ENCODE data around the gene CSNK1G1.

The CSNK1G1 gene

GRCh38 chr15:64216196-64216595 is 139.8 kb downstream of the CSNK1G1 start:
- H3K9me3 ChIP-seq (ENCODE audit: control insufficient read depth, insufficient read depth, low read length): no peaks in the 10 kb centered on the region
- H3K27me3 ChIP-seq (ENCODE audit: control insufficient read depth, low read length): no peaks in the 10 kb centered on the region
- no peak overlapping the region for H3K4me3 ChIP-seq (ENCODE audit: low read length)
- H3K36me3 ChIP-seq (ENCODE audit: control insufficient read depth, low read length): peaks cover 6% of the 10 kb centered on the region
- H3K79me2 ChIP-seq (ENCODE audit: control insufficient read depth, low read length): no peaks in the 10 kb centered on the region
- no peaks in the 10 kb centered on the region for H3F3A ChIP-seq (ENCODE audit: control insufficient read depth, insufficient read depth)
- H3K4me1 ChIP-seq (ENCODE audit: control insufficient read depth, low read length): no peaks in the 10 kb centered on the region
- no peak overlapping the region for H3K27ac ChIP-seq (ENCODE audit: low read depth, low read length)
- TF ChIP-seq CTCF (IDR thresholded peaks at IDR 0.05; ENCODE audit: low read depth, low read length, poor library complexity, severe bottlenecking): no peak
- no peak for TF ChIP-seq EZH2phosphoT487 (IDR thresholded peaks at IDR 0.05; ENCODE audit: borderline replicate concordance, low read length)
- no peaks in the 10 kb centered on the region for H3K9me2 ChIP-seq (replicated peaks; ENCODE audit: control insufficient read depth, low read length)
- no peak overlapping the region for H3K4me2 ChIP-seq (ENCODE audit: low read length)
- H4K20me1 ChIP-seq (ENCODE audit: control insufficient read depth, insufficient read depth, low read depth, low read length): no peaks in the 10 kb centered on the region

DNA sequence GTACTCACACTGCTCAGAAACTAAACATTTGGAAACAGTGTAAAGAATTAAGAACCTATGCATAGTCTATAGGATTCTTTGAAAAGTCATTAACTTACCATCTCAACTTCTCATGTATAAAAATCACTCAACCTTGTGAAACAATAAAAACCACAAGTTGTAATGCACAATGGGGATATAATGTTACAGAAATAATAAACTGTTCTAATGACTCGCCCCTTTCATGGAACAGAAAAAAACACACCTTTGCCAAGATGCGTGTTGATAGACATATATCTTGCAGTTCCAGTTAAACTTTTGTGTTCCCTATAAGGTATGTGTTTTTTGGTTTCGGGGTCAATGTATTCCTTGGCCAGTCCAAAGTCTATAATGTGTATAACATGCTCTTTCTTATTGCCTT is 142.3 kb downstream of the CSNK1G1 start:
- Histone ChIP-seq H3K27ac (ENCODE audit: low read depth, low read length) (no peak overlapping the region), H3K9me2 (replicated peaks; ENCODE audit: control insufficient read depth, low read length) (no peaks in the 10 kb centered on the region), H3K79me2 (ENCODE audit: control insufficient read depth, low read length) (no peaks in the 10 kb centered on the region), H3K36me3 (ENCODE audit: control insufficient read depth, low read length) (peaks cover 6% of the 10 kb centered on the region), H3K4me3 (ENCODE audit: low read length) (no peak overlapping the region), H4K20me1 (ENCODE audit: control insufficient read depth, insufficient read depth, low read depth, low read length) (no peaks in the 10 kb centered on the region), H3K27me3 (ENCODE audit: control insufficient read depth, low read length) (no peaks in the 10 kb centered on the region), H3K9me3 (ENCODE audit: control insufficient read depth, insufficient read depth, low read length) (no peaks in the 10 kb centered on the region), H3K4me2 (ENCODE audit: low read length) (no peak overlapping the region), H3K4me1 (ENCODE audit: control insufficient read depth, low read length) (peaks cover 7% of the 10 kb centered on the region), H3F3A (ENCODE audit: control insufficient read depth, insufficient read depth) (0 out of 2 replicates have a peak, but pooled peaks cover 3% of the 10 kb centered on the region)
- no peak for TF ChIP-seq EZH2phosphoT487 (IDR thresholded peaks at IDR 0.05; ENCODE audit: borderline replicate concordance, low read length)
- no peak for TF ChIP-seq CTCF (IDR thresholded peaks at IDR 0.05; ENCODE audit: low read depth, low read length, poor library complexity, severe bottlenecking)

GRCh38 chr15:64211696-64212095 is 144.3 kb downstream of the CSNK1G1 start:
- Histone ChIP-seq H3K36me3 (ENCODE audit: control insufficient read depth, low read length) (peaks cover 6% of the 10 kb centered on the region), H3K27ac (ENCODE audit: low read depth, low read length) (no peak overlapping the region), H4K20me1 (ENCODE audit: control insufficient read depth, insufficient read depth, low read depth, low read length) (no peaks in the 10 kb centered on the region), H3K4me1 (ENCODE audit: control insufficient read depth, low read length) (peaks cover 7% of the 10 kb centered on the region), H3F3A (ENCODE audit: control insufficient read depth, insufficient read depth) (0 out of 2 replicates have a peak, but pooled peaks cover 3% of the 10 kb centered on the region), H3K79me2 (ENCODE audit: control insufficient read depth, low read length) (no peaks in the 10 kb centered on the region), H3K27me3 (ENCODE audit: control insufficient read depth, low read length) (no peaks in the 10 kb centered on the region), H3K9me3 (ENCODE audit: control insufficient read depth, insufficient read depth, low read length) (no peaks in the 10 kb centered on the region), H3K4me3 (ENCODE audit: low read length) (no peak overlapping the region), H3K4me2 (ENCODE audit: low read length) (no peak overlapping the region), H3K9me2 (replicated peaks; ENCODE audit: control insufficient read depth, low read length) (no peaks in the 10 kb centered on the region)
- TF ChIP-seq EZH2phosphoT487 (IDR thresholded peaks at IDR 0.05; ENCODE audit: borderline replicate concordance, low read length) (no peak), CTCF (IDR thresholded peaks at IDR 0.05; ENCODE audit: low read depth, low read length, poor library complexity, severe bottlenecking) (no peak)
